Measurements from ENCODE around the gene RUFY3. TPM values are rescaled to one million over a fixed set of nuclear protein-coding genes. Genes with fewer than 3 reads are reported as not detected.

The RUFY3 gene
- total and polyA plus RNA-seq, 4 donors, result 9.2 to 35.2 (median 15.0) TPM

GRCh38 chr4:70734168-70734954 lies 12.6 kb downstream of the RUFY3 start:
- Histone ChIP-seq H3K27ac (ENCODE audit: low read depth in 1 of 2, low read length in 2 of 2) (peak overlapping the region; percentile 87 to 88), H3K9me3 (ENCODE audit: control insufficient read depth in 4 of 4, low read length in 3 of 4) (no peaks in the 10 kb centered on the region), H3K4me1 (ENCODE audit: control insufficient read depth in 4 of 4, insufficient read depth in 4 of 4, low read length in 3 of 4) (peaks cover 2 to 14% (median 10%) of the 10 kb centered on the region in 4 donors), H3K4me3 (ENCODE audit: low read depth in 1 of 3, low read length in 3 of 3) (peak overlapping the region; percentile 54 to 79 (median 63)), H3K9ac (ENCODE audit: low read depth in 1 of 2, low read length in 2 of 2) (peak overlapping the region; percentile 53 to 96), H3K27me3 (ENCODE audit: control insufficient read depth in 4 of 4, insufficient read depth in 4 of 4, low read length in 3 of 4) (no peaks in the 10 kb centered on the region), H3K36me3 (ENCODE audit: control insufficient read depth in 4 of 4, insufficient read depth in 3 of 4, low read depth in 1 of 4, low read length in 3 of 4) (no peaks in the 10 kb centered on the region)
- WGBS, result 0% methylated on average over 5 of the region's 5 CpGs
- no peak for DNase-seq (ENCODE audit: low spot score)
- no peak for TF ChIP-seq ATF3 (IDR thresholded peaks at IDR 0.05)
- TF ChIP-seq JUND (IDR thresholded peaks at IDR 0.05), result no peak
- peak; percentile 27 to 37 for TF ChIP-seq RAD21 (IDR thresholded peaks at IDR 0.05)
- TF ChIP-seq HNF4A (conservative IDR thresholded peaks at IDR 0.05), result peak; percentile 7 to 25
- TF ChIP-seq YY1 (IDR thresholded peaks at IDR 0.05), result peak; percentile 38
- no peak for TF ChIP-seq ZBTB33 (IDR thresholded peaks at IDR 0.05)
- TF ChIP-seq GABPA (IDR thresholded peaks at IDR 0.05 in 1 of 2, conservative IDR thresholded peaks at IDR 0.05 in 1 of 2), result no peak
- TF ChIP-seq RXRA (IDR thresholded peaks at IDR 0.05), result peak; percentile 7 to 17
- TF ChIP-seq FOXA2 (IDR thresholded peaks at IDR 0.05), result no peak
- peak; percentile 40 for TF ChIP-seq MAX (IDR thresholded peaks at IDR 0.05)
- TF ChIP-seq CTCF (IDR thresholded peaks at IDR 0.05; ENCODE audit: low read depth, low read length, missing input control), result no peak
- TF ChIP-seq REST (IDR thresholded peaks at IDR 0.05), result peak; percentile 42

GRCh38 chr4:70734971-70735370 lies 13.2 kb downstream of the RUFY3 start:
- peaks cover 2 to 14% (median 11%) of the 10 kb centered on the region in 4 donors for H3K4me1 ChIP-seq (ENCODE audit: control insufficient read depth in 4 of 4, insufficient read depth in 4 of 4, low read length in 3 of 4)
- under 1% methylated on average over 3 of the region's 3 CpGs for WGBS
- H3K36me3 ChIP-seq (ENCODE audit: control insufficient read depth in 4 of 4, insufficient read depth in 3 of 4, low read depth in 1 of 4, low read length in 3 of 4), result no peaks in the 10 kb centered on the region
- no peaks in the 10 kb centered on the region for H3K9me3 ChIP-seq (ENCODE audit: control insufficient read depth in 4 of 4, low read length in 3 of 4)
- no peaks in the 10 kb centered on the region for H3K27me3 ChIP-seq (ENCODE audit: control insufficient read depth in 4 of 4, insufficient read depth in 4 of 4, low read length in 3 of 4)
- peak overlapping the region; percentile 87 to 88 for H3K27ac ChIP-seq (ENCODE audit: low read depth in 1 of 2, low read length in 2 of 2)
- no peak for DNase-seq (ENCODE audit: low spot score)
- H3K4me3 ChIP-seq (ENCODE audit: low read depth in 1 of 3, low read length in 3 of 3), result peak overlapping the region; percentile 54 to 79 (median 63)
- H3K9ac ChIP-seq (ENCODE audit: low read depth in 1 of 2, low read length in 2 of 2), result peak overlapping the region; percentile 53 to 96
- TF ChIP-seq MAX (IDR thresholded peaks at IDR 0.05), result no peak
